RWPE1 (cell line): ENCODE measurements around the gene EPHA8.

ENCODE experiments used
- CTCF ChIA-PET: fragments of 350-600 bp; sonication (Branson Sonifier 250); formaldehyde crosslinking; extraction: SDS; loops from one replicate; lab custom pipeline; 2021; lab: Yijun Ruan, JAX
- POLR2A ChIA-PET: fragments of 400-600 bp; formaldehyde crosslinking; extraction: SDS; loops from one replicate; lab custom pipeline; 2020; ENCODE audit warnings: antibody characterized with exemption; ENCODE audit not compliant: low non-redundant PET; lab: Yijun Ruan, JAX
- DNase-seq: peaks from one replicate; pipeline ENCODE4 v3.0.0; 2012; ENCODE audit warnings: low spot score
- H3K27ac ChIP-seq: fragments of 450-650 bp; 2 replicates; pipeline ENCODE4 v1.5.1; 2017
- CTCF ChIP-seq: fragments of 450-650 bp; conservative IDR thresholded peaks from 2 replicates; pipeline ENCODE4 v1.5.1; 2017; ENCODE audit warnings: low read depth, mild to moderate bottlenecking

Gene EPHA8

GRCh38 chr1:22527555-22528296, 35.6 kb upstream of the EPHA8 start:
- DNase-seq: no peak
- CTCF ChIA-PET: interaction anchor here (0.5 to 1.2 kb wide), 5 partner anchors 69 to 114 kb away, joined by 3 to 4 read pairs (median 4); no protein-coding TSS in a partner anchor
- POLR2A ChIA-PET: no interaction called here
- no peak for TF ChIP-seq CTCF
- H3K27ac ChIP-seq: no peak overlapping the region

- TF ChIP-seq CTCF: no peak
- ChIA-PET POLR2A (no interaction called here), CTCF (no interaction called here)
- H3K27ac ChIP-seq: no peak overlapping the region
- no peak for DNase-seq
Measured at GRCh38 chr1:22528451-22528850, 34.8 kb upstream of the EPHA8 start.

GRCh38 chr1:22529901-22530621, 33.2 kb upstream of the EPHA8 start:
- no peak overlapping the region for H3K27ac ChIP-seq
- no peak for TF ChIP-seq CTCF
- POLR2A ChIA-PET: no interaction called here
- DNase-seq: no peak
- CTCF ChIA-PET: interaction anchor here (0.5 kb wide), 1 partner anchor 13 kb away, joined by 3 read pairs; no protein-coding TSS in a partner anchor

GRCh38 chr1:22530715-22531114, 32.6 kb upstream of the EPHA8 start:
- TF ChIP-seq CTCF: no peak
- POLR2A ChIA-PET: no interaction called here
- no peak for DNase-seq
- no peak overlapping the region for H3K27ac ChIP-seq
- CTCF ChIA-PET: no interaction called here

- POLR2A ChIA-PET: no interaction called here
- CTCF ChIA-PET: interaction anchor here (0.6 kb wide), 1 partner anchor 1134 kb away, joined by 3 read pairs; no protein-coding TSS in a partner anchor
- H3K27ac ChIP-seq: no peak overlapping the region
- TF ChIP-seq CTCF: no peak
- no peak for DNase-seq
Measured at GRCh38 chr1:22531251-22531650, 32.0 kb upstream of the EPHA8 start.

- DNase-seq: no peak
- TF ChIP-seq CTCF: no peak
- CTCF ChIA-PET: no interaction called here
- no peak overlapping the region for H3K27ac ChIP-seq
- POLR2A ChIA-PET: no interaction called here
Measured at GRCh38 chr1:22533244-22533895, 29.9 kb upstream of the EPHA8 start.
